Measurements from ENCODE around the gene FCRLA.

DNA sequence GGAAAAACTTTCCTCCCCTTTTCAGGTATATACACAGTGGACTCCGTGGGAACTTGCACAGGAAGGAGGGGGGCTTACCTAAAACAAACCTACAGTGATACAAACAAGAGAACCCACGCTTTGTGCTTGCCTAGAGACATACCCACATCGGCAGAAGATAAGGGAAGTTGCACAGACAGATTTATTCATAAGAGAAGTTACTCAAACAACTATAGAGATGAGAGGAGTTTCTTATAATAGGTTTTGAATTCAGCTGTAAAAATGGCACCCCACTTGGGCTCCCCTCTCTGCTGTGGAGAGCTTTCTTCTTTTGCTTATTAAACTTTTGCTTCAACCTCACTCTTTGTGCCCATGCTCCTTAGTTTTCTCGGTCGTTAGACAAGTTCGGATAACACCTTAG is 40.8 kb downstream of the FCRLA start:
- TF ChIP-seq, protein P1, sequence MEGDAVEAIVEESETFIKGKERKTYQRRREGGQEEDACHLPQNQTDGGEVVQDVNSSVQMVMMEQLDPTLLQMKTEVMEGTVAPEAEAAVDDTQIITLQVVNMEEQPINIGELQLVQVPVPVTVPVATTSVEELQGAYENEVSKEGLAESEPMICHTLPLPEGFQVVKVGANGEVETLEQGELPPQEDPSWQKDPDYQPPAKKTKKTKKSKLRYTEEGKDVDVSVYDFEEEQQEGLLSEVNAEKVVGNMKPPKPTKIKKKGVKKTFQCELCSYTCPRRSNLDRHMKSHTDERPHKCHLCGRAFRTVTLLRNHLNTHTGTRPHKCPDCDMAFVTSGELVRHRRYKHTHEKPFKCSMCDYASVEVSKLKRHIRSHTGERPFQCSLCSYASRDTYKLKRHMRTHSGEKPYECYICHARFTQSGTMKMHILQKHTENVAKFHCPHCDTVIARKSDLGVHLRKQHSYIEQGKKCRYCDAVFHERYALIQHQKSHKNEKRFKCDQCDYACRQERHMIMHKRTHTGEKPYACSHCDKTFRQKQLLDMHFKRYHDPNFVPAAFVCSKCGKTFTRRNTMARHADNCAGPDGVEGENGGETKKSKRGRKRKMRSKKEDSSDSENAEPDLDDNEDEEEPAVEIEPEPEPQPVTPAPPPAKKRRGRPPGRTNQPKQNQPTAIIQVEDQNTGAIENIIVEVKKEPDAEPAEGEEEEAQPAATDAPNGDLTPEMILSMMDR (conservative IDR thresholded peaks at IDR 0.05; ENCODE audit: low read depth, low read length), result no peak
- TF ChIP-seq EZH2 (IDR thresholded peaks at IDR 0.05; ENCODE audit: low read length, unreplicated experiment) (no peak), EZH2phosphoT487 (IDR thresholded peaks at IDR 0.05; ENCODE audit: borderline replicate concordance, low read length) (no peak)
